GM12878 (cell line): Measurements from ENCODE around the gene KLF15. TPM values are rescaled to one million over a fixed set of nuclear protein-coding genes. Genes with fewer than 3 reads are reported as not detected.

Experiments used
- ATAC-seq: fragments of 200-7000 bp; cut with Tn5 transposase; 3 replicates; pipeline ENCODE4 v1.9.1; 2020; ENCODE audit warnings: mild to moderate bottlenecking, moderate library complexity
- BruUV-seq: library from RNA; stranded (reverse); fragments of 400-500 nt; replicated peaks from 2 replicates; lab custom pipeline; 2021; lab: Mats Ljungman, UMichigan
- CTCF ChIA-PET: fragments of 300-600 bp; sonication (Branson Sonifier 250); formaldehyde crosslinking; extraction: SDS; loops from one replicate; lab custom pipeline; 2021; ENCODE audit warnings: inconsistent platforms; lab: Yijun Ruan, JAX
- POLR2A ChIA-PET: fragments of 350-600 bp; formaldehyde crosslinking; extraction: SDS; loops from one replicate; lab custom pipeline; 2021; ENCODE audit warnings: inconsistent platforms; lab: Charles Lee
- RAD21 ChIA-PET: fragments of 300-600 bp; sonication (Branson Sonifier 250); formaldehyde crosslinking; loops from one replicate; lab custom pipeline; 2023; ENCODE audit warnings: antibody characterized with exemption; ENCODE audit not compliant: unreplicated experiment; lab: Charles Lee
- SMC1A ChIA-PET: fragments of 300-600 bp; sonication (Branson Sonifier 250); formaldehyde crosslinking; loops from one replicate; lab custom pipeline; 2023; ENCODE audit not compliant: unreplicated experiment, uncharacterized antibody; lab: Charles Lee
- DNase-seq: peaks from one replicate; pipeline ENCODE4 v3.0.0-alpha.2; 2011; ENCODE audit warnings: low read depth, low spot score
- FAIRE-seq: peaks from 3 replicates; lab custom pipeline; 2011; peaks lifted over from hg19 to GRCh38; lab: Jason Lieb, UNC
- H2AFZ ChIP-seq: 2 replicates; pipeline ENCODE4 v1.6.0; 2011; ENCODE audit warnings: low read depth, low read length, control low read depth; ENCODE audit not compliant: control insufficient read depth
- H3K27ac ChIP-seq: 2 replicates; pipeline ENCODE4 v1.5.1; 2011; ENCODE audit warnings: control low read depth; ENCODE audit not compliant: control insufficient read depth, insufficient read depth
- H3K27me3 ChIP-seq, 2 experiments: replicated peaks in 1 of 2; 2 replicates each; pipeline versions ENCODE4 v1.6.0 to v1.6.1; 2011; ENCODE audit warnings: low read length in 1 of 2; ENCODE audit not compliant: control insufficient read depth in 2 of 2, insufficient read depth in 2 of 2
- H3K36me3 ChIP-seq, 2 experiments: 2 replicates each; pipeline ENCODE4 v1.5.1; 2011; ENCODE audit warnings: low read length in 1 of 2; ENCODE audit not compliant: control insufficient read depth in 2 of 2, insufficient read depth in 2 of 2
- H3K4me1 ChIP-seq: 2 replicates; pipeline ENCODE4 v1.6.1; 2011; ENCODE audit warnings: mild to moderate bottlenecking, low read length, moderate library complexity, mixed read lengths; ENCODE audit not compliant: control insufficient read depth, insufficient read depth
- H3K4me2 ChIP-seq: 2 replicates; pipeline ENCODE4 v1.6.0; 2011; ENCODE audit warnings: control low read depth; ENCODE audit not compliant: control insufficient read depth, insufficient read depth
- H3K4me3 ChIP-seq: fragments of 200-600 bp; sonication (generic); 2 replicates; pipeline ENCODE4 v1.5.1; 2016
- H3K79me2 ChIP-seq: 2 replicates; pipeline ENCODE4 v1.6.0; 2011; ENCODE audit warnings: low read length; ENCODE audit not compliant: control insufficient read depth, insufficient read depth
- H3K9ac ChIP-seq: 2 replicates; pipeline ENCODE4 v1.8.0; 2011; ENCODE audit warnings: low read length, control low read depth, mixed read lengths; ENCODE audit not compliant: control insufficient read depth, insufficient read depth
- H3K9me3 ChIP-seq: replicated peaks from 3 replicates; pipeline ENCODE4 v1.5.1; 2011; ENCODE audit warnings: mild to moderate bottlenecking, low read length; ENCODE audit not compliant: control insufficient read depth, insufficient read depth
- H4K20me1 ChIP-seq: 2 replicates; pipeline ENCODE4 v1.6.0; 2011; ENCODE audit not compliant: control insufficient read depth, insufficient read depth
- DPF2 ChIP-seq: fragments of 450-650 bp; IDR thresholded peaks from 2 replicates; pipeline ENCODE4 v1.6.1; 2017; ENCODE audit warnings: mild to moderate bottlenecking
- JUNB ChIP-seq: IDR thresholded peaks from 2 replicates; pipeline ENCODE4 v1.6.1; 2016; ENCODE audit warnings: antibody characterized with exemption, mild to moderate bottlenecking
- MYC ChIP-seq: IDR thresholded peaks from 2 replicates; pipeline ENCODE4 v1.6.1; 2011; ENCODE audit warnings: mild to moderate bottlenecking, low read length, moderate library complexity, inconsistent platforms; ENCODE audit not compliant: insufficient read depth, insufficient replicate concordance, insufficient read length, severe bottlenecking
- PAX8 ChIP-seq: fragments of 450-650 bp; IDR thresholded peaks from 2 replicates; pipeline ENCODE4 v1.6.1; 2017; ENCODE audit warnings: mild to moderate bottlenecking, moderate library complexity
- STAT1 ChIP-seq: fragments of 450-650 bp; conservative IDR thresholded peaks from 2 replicates; pipeline ENCODE4 v1.6.1; 2014; ENCODE audit warnings: antibody characterized with exemption, mild to moderate bottlenecking
- TCF7 ChIP-seq: IDR thresholded peaks from 2 replicates; pipeline ENCODE4 v1.6.1; 2014; ENCODE audit warnings: antibody characterized with exemption, borderline replicate concordance
- WGBS: methylation state at CpG from one replicate; pipeline ENCODE4 v1.1.6; 2016; ENCODE audit warnings: low lambda C conversion rate; ENCODE audit not compliant: insufficient replicate concordance, insufficient coverage; ENCODE audit errors: missing lambda C conversion rate; 5-methylcytosine and 5-hydroxymethylcytosine counted together
- in situ Hi-C: fragments of 300-500 bp; cut with MboI; formaldehyde crosslinking; loops from 9 replicates; pipeline ENCODE4 v1.14.3; 2018; ENCODE audit warnings: mixed read lengths
- intact Hi-C: fragments of 100-400 bp; cut with micrococcal nuclease; formaldehyde crosslinking; loops from one replicate; pipeline ENCODE4 v1.14.2; 2022; ENCODE audit not compliant: unreplicated experiment
- polyA plus RNA-seq, 11 experiments: library from polyadenylated mRNA; depleted of rRNA in 4 of 11; unstranded in 6 of 11; stranded (reverse) in 5 of 11; fragments of >200 nt; fragmentation: Nextera tagmentation in 4 of 11; fragmentation: Illumina TruSeq in 1 of 11; extraction: Ambion mirVana in 4 of 11; extraction: Trizol in 1 of 11; gene quantifications; 1 replicate in 1 of 11; 2 replicates in 10 of 11; pipeline versions ENCODE4 v1.2.1 to v1.2.3, GENCODE V29; 2011 to 2016; ENCODE audit warnings: inconsistent platforms in 2 of 11, missing spikeins in 2 of 11, low read depth in 1 of 11
- total RNA-seq, 4 experiments: library from RNA; depleted of rRNA in 3 of 4; stranded (reverse); fragments of >200 nt in 3 of 4; fragmentation: Illumina TruSeq in 1 of 4; extraction: Trizol in 1 of 4; gene quantifications; 2 replicates each; pipeline versions ENCODE4 v1.2.1 to v1.2.3, GENCODE V29; 2013 to 2021
- TF ChIP-seq, protein P1 (sequence below): fragments of 450-650 bp; IDR thresholded peaks from 2 replicates; pipeline ENCODE4 v1.6.1; 2017; ENCODE audit warnings: antibody characterized with exemption, mild to moderate bottlenecking, moderate library complexity
- TF ChIP-seq, protein P2 (sequence below): IDR thresholded peaks from 2 replicates; pipeline ENCODE4 v1.6.1; 2012; ENCODE audit warnings: improper control_type of control experiment, low read depth, low read length; ENCODE audit not compliant: insufficient replicate concordance

The KLF15 gene
- total and polyA plus RNA-seq, 10 of the 15 experiments (the other 5 are each of a cell fraction or from before 2014, with no cell fraction given), result 0.15 TPM; not detected in 9

DNA sequence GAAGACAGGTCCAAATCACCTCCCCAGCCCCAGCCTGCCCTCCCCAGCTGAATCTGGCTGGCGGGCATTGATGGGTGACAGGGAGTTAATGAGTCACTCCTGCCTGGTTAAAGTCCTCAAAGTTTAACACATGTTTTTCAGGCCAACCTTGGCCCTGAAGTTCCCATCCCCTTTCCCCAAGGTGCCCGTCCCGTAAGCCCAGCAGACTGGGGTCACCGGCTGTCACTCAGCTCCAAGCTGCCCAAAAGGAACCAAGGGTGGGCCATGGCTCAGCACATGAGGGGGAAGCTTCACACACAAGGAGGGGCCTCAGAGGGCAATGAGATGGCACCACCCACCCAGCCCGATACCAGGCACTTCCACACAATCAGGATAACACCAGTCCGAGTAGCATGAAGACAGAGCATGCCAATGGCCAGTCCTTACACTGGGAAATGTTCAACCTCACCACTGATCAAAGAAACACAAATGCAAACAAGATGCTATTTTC is 10.2 kb upstream of the KLF15 start:
- Histone ChIP-seq H4K20me1 (no peaks in the 10 kb centered on the region), H3K27ac (no peak overlapping the region), H3K79me2 (no peaks in the 10 kb centered on the region), H3K9me3 (no peaks in the 10 kb centered on the region), H3K4me2 (no peak overlapping the region), H3K27me3 (no peaks in the 10 kb centered on the region), H3K4me1 (no peaks in the 10 kb centered on the region), H3K4me3 (no peak overlapping the region), H3K9ac (no peak overlapping the region), H2AFZ (no peak overlapping the region), H3K36me3 (no peaks in the 10 kb centered on the region)
- intact Hi-C loops, result no loop called here
- no peak for FAIRE-seq
- RAD21 ChIA-PET, result no interaction called here
- TF ChIP-seq, protein P1, sequence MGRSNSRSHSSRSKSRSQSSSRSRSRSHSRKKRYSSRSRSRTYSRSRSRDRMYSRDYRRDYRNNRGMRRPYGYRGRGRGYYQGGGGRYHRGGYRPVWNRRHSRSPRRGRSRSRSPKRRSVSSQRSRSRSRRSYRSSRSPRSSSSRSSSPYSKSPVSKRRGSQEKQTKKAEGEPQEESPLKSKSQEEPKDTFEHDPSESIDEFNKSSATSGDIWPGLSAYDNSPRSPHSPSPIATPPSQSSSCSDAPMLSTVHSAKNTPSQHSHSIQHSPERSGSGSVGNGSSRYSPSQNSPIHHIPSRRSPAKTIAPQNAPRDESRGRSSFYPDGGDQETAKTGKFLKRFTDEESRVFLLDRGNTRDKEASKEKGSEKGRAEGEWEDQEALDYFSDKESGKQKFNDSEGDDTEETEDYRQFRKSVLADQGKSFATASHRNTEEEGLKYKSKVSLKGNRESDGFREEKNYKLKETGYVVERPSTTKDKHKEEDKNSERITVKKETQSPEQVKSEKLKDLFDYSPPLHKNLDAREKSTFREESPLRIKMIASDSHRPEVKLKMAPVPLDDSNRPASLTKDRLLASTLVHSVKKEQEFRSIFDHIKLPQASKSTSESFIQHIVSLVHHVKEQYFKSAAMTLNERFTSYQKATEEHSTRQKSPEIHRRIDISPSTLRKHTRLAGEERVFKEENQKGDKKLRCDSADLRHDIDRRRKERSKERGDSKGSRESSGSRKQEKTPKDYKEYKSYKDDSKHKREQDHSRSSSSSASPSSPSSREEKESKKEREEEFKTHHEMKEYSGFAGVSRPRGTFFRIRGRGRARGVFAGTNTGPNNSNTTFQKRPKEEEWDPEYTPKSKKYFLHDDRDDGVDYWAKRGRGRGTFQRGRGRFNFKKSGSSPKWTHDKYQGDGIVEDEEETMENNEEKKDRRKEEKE, result no peak
- TF ChIP-seq, protein P2, sequence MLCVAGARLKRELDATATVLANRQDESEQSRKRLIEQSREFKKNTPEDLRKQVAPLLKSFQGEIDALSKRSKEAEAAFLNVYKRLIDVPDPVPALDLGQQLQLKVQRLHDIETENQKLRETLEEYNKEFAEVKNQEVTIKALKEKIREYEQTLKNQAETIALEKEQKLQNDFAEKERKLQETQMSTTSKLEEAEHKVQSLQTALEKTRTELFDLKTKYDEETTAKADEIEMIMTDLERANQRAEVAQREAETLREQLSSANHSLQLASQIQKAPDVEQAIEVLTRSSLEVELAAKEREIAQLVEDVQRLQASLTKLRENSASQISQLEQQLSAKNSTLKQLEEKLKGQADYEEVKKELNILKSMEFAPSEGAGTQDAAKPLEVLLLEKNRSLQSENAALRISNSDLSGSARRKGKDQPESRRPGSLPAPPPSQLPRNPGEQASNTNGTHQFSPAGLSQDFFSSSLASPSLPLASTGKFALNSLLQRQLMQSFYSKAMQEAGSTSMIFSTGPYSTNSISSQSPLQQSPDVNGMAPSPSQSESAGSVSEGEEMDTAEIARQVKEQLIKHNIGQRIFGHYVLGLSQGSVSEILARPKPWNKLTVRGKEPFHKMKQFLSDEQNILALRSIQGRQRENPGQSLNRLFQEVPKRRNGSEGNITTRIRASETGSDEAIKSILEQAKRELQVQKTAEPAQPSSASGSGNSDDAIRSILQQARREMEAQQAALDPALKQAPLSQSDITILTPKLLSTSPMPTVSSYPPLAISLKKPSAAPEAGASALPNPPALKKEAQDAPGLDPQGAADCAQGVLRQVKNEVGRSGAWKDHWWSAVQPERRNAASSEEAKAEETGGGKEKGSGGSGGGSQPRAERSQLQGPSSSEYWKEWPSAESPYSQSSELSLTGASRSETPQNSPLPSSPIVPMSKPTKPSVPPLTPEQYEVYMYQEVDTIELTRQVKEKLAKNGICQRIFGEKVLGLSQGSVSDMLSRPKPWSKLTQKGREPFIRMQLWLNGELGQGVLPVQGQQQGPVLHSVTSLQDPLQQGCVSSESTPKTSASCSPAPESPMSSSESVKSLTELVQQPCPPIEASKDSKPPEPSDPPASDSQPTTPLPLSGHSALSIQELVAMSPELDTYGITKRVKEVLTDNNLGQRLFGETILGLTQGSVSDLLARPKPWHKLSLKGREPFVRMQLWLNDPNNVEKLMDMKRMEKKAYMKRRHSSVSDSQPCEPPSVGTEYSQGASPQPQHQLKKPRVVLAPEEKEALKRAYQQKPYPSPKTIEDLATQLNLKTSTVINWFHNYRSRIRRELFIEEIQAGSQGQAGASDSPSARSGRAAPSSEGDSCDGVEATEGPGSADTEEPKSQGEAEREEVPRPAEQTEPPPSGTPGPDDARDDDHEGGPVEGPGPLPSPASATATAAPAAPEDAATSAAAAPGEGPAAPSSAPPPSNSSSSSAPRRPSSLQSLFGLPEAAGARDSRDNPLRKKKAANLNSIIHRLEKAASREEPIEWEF, result no peak
- TF ChIP-seq DPF2 (no peak), PAX8 (no peak), MYC (no peak), JUNB (no peak), STAT1 (no peak), TCF7 (no peak)
- SMC1A ChIA-PET, result no interaction called here
- CTCF ChIA-PET, result no interaction called here
- 24% methylated on average over 6 of the region's 6 CpGs for WGBS
- POLR2A ChIA-PET, result no interaction called here
- ATAC-seq, result 0 out of 3 replicates have a peak, but pooled peaks have one; percentile 27
- BruUV-seq, result no TSS peak
- DNase-seq, result no peak
- in situ Hi-C loops, result no loop called here
